ENCODE measurements around the gene WDHD1. TPM values are rescaled to one million over a fixed set of nuclear protein-coding genes. Genes with fewer than 3 reads are reported as not detected.
"Not testable (repeated sequence)": the region's sequence is repeated elsewhere in the genome, so short reads cannot be mapped to it uniquely, and the experiment has no call there.

The WDHD1 gene
- total RNA-seq, 2 donors from 2014 or later: 0.14 to 1.8 TPM

DNA sequence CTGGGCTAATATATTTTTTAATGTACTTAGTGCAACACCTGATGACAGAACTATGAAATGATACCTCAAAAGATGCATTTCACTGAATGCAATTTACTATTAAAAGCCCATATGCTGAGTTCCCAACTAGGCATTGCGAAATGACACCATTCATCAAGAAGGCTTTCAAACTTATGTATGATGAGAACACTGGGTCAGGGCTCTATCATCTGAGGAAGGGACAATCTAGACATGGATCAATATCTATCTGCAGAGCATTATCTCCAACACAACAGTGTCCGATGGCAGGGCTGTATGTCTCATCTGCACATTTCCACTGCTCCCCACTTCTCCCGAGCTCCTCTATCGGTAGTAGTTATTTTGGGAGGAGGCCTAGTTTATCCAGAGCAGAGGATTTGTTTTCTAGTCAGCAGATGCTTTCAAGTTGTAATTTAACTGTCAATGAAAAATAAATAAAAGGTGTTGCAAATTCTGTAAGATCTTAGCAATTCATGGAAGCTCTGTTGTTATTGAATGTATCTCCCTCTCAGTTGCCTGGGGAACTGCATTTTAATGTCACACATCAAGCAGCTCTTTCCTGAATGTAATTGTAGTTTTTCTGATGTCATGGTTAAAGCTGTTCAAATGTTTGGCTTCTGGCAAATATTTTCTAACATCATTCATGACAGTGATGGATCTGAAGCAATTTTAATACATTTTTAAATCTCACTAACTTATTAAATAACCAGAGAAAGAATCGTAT, 116.9 kb downstream of the WDHD1 start:
- H3K9me3 ChIP-seq: no peaks in the 10 kb centered on the region
- H3K36me3 ChIP-seq: no peaks in the 10 kb centered on the region
- no peak overlapping the region for H3K27ac ChIP-seq
- DNase-seq (ENCODE audit: low spot score) (no peak), ATAC-seq (ENCODE audit: insufficient number of reproducible peaks, low FRiP score, low read depth) (no peak)
- no peak overlapping the region for H3K4me3 ChIP-seq
- no peaks in the 10 kb centered on the region for H3K27me3 ChIP-seq (replicated peaks; ENCODE audit: insufficient read depth)
- TF ChIP-seq, protein P1, sequence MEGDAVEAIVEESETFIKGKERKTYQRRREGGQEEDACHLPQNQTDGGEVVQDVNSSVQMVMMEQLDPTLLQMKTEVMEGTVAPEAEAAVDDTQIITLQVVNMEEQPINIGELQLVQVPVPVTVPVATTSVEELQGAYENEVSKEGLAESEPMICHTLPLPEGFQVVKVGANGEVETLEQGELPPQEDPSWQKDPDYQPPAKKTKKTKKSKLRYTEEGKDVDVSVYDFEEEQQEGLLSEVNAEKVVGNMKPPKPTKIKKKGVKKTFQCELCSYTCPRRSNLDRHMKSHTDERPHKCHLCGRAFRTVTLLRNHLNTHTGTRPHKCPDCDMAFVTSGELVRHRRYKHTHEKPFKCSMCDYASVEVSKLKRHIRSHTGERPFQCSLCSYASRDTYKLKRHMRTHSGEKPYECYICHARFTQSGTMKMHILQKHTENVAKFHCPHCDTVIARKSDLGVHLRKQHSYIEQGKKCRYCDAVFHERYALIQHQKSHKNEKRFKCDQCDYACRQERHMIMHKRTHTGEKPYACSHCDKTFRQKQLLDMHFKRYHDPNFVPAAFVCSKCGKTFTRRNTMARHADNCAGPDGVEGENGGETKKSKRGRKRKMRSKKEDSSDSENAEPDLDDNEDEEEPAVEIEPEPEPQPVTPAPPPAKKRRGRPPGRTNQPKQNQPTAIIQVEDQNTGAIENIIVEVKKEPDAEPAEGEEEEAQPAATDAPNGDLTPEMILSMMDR (IDR thresholded peaks at IDR 0.05): no peak
- H3K4me1 ChIP-seq (ENCODE audit: control insufficient read depth in 1 of 2, low read depth in 2 of 2): no peaks in the 10 kb centered on the region

DNA sequence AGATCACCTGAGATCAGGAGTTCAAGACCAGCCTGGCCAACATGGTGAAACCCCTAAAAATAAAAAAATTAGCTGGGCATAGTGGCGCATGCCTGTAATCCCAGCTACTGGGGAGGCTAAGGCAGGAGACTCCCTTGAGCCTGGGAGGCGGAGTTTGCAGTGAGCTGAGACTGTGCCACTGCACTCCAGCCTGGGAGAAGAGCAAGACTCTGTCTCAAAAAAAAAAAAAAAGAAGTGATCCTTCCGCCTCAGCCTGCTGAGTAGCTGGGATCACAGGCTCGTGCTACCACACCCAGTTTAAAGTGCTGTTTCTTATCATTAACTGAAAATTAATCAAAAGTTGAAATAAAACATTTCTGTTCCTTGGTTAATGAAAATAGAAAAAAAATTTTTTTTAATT, 117.9 kb downstream of the WDHD1 start:
- H3K36me3 ChIP-seq; H3K27me3 ChIP-seq (replicated peaks; ENCODE audit: insufficient read depth); H3K9me3 ChIP-seq; ATAC-seq (ENCODE audit: insufficient number of reproducible peaks, low FRiP score, low read depth); H3K4me1 ChIP-seq (ENCODE audit: control insufficient read depth in 1 of 2, low read depth in 2 of 2); H3K27ac ChIP-seq; H3K4me3 ChIP-seq; DNase-seq (ENCODE audit: low spot score): not testable (repeated sequence)

DNA sequence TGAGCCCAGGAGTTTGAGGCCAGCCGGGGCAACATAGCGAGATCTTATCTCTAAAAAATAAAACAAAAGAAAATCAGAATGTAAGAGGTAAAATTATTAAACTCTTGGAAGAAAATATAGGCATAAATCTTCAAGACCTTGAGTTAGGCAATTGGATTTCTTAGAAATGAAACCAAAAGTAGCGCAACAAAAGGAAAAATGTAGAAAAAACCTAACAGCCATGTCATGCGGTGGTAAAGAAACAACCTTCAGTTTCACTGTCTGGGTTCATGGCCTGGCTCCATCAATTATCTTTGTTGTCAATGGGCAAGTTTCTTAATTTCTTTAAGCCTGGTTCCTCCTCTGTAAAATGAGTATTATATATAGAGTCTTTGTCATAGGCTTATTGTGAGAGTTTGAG, 118.7 kb downstream of the WDHD1 start:
- no peak for DNase-seq (ENCODE audit: low spot score)
- no peaks in the 10 kb centered on the region for H3K9me3 ChIP-seq
- H3K4me3 ChIP-seq: no peak overlapping the region
- no peak overlapping the region for H3K27ac ChIP-seq
- H3K36me3 ChIP-seq: no peaks in the 10 kb centered on the region
- no peak for ATAC-seq (ENCODE audit: insufficient number of reproducible peaks, low FRiP score, low read depth)
- no peaks in the 10 kb centered on the region for H3K4me1 ChIP-seq (ENCODE audit: control insufficient read depth in 1 of 2, low read depth in 2 of 2)
- TF ChIP-seq, protein P1 (IDR thresholded peaks at IDR 0.05): no peak
- no peaks in the 10 kb centered on the region for H3K27me3 ChIP-seq (replicated peaks; ENCODE audit: insufficient read depth)

DNA sequence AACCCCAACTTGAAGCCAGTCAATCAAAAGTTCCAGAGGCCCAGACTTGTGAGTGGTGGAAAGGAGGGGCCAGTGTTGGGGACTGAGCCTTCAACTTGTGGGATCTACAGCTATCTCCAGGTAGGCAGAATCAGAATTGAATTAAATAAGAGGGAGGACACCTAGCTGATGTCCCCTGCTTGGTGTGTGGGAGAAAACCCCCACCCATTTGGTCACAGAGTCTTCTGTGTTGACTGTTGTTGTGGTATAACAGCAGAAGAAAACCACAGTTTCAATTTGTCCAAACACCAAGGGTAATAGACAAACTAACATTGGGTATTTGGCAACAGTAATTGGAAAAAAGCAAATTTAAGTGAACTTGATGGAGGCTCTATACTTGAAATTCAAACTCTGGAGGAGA, 120.8 kb downstream of the WDHD1 start:
- H3K27me3 ChIP-seq (replicated peaks; ENCODE audit: insufficient read depth): no peaks in the 10 kb centered on the region
- H3K36me3 ChIP-seq: no peaks in the 10 kb centered on the region
- no peak for DNase-seq (ENCODE audit: low spot score)
- peaks cover 0 to 7% of the 10 kb centered on the region in 2 donors for H3K4me1 ChIP-seq (ENCODE audit: control insufficient read depth in 1 of 2, low read depth in 2 of 2)
- no peak overlapping the region for H3K27ac ChIP-seq
- TF ChIP-seq, protein P1 (IDR thresholded peaks at IDR 0.05): no peak
- ATAC-seq (ENCODE audit: insufficient number of reproducible peaks, low FRiP score, low read depth): no peak
- no peaks in the 10 kb centered on the region for H3K9me3 ChIP-seq
- no peak overlapping the region for H3K4me3 ChIP-seq

DNA sequence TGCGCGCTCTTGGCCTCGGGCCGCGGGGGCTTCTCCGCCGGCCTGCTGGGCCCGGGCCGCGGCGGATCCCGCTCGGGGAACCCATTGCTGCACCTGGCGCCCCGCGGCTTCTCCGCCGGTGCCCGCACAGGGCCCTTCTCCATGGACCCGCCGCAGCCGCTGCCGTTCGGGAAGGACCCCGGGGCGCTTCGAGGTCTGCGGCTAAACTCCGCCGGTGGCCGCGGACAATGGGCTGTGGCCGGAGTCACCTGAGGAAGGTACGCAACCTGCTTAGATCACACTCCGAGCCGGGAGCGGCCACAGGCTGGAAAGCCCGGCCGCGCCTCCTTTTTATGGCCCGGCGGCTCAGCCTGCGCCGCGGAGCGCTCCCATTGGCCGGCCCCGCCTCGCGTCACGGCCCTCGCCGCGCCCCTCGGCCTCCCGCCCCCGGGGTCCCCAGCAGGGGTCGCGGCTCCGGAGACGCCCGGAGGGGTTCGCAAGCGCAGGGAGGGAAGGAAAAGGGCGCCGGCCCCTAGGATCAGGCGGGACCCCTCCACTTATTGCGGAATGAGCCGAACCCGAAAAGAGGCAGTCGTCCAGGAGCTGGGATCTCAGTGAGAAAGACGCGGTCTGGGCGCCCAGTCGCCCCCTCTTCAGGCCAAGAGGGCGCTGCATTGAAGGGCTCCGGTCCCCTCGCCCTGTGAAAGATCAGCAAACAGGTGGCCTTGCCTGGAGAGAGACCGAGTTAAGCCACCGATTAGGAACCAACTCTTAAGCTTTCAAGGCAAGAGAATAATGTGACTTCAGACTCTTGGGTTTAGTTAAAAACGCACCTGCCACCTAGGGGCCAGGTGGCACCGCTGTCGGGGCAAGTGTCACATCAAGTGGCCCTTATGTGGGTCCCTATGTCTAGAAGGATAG, 124.1 kb downstream of the WDHD1 start, which contains the start of gene GCH1:
Gene GCH1, minus strand, starts transcription at position 306 of the 900 bp plus-strand sequence. Its CDS starts 163 bp downstream, at position 143.
- DNase-seq (ENCODE audit: low spot score) (no peak), ATAC-seq (ENCODE audit: insufficient number of reproducible peaks, low FRiP score, low read depth) (peak; percentile 14)
- Histone ChIP-seq H3K4me3 (peak within 1 kb of the TSS; percentile 85), H3K36me3 (no peaks in the 10 kb centered on the region), H3K4me1 (ENCODE audit: control insufficient read depth in 1 of 2, low read depth in 2 of 2) (peaks cover 0 to 10% of the 10 kb centered on the region in 2 donors), H3K9me3 (no peaks in the 10 kb centered on the region), H3K27me3 (replicated peaks; ENCODE audit: insufficient read depth) (no peaks in the 10 kb centered on the region), H3K27ac (no peak within 1 kb of the TSS)
- TF ChIP-seq, protein P1 (IDR thresholded peaks at IDR 0.05): no peak

Measured in thoracic aorta (tissue), 2 donors.